OCI-LY3 (cell line): ENCODE data around the gene CRIP3.
"Not testable (repeated sequence)": the region's sequence is repeated elsewhere in the genome, so short reads cannot be mapped to it uniquely, and the experiment has no call there.

Experiments
- EZH2phosphoT487 ChIP-seq: fragments of 200-600 bp; shearing (Covaris generic); IDR thresholded peaks from 2 replicates; pipeline ENCODE4 v1.6.1; 2018; ENCODE audit warnings: antibody characterized with exemption, mixed run types, low read depth
- TF ChIP-seq, protein P1 (sequence below): fragments of 200-600, 300-600 bp; sonication (generic); IDR thresholded peaks from 2 replicates; pipeline ENCODE4 v1.5.1; 2014; ENCODE audit warnings: antibody characterized with exemption, low read length, low read depth

GRCh38 chr6:43303006-43303405, 5.6 kb downstream of the CRIP3 start:
- TF ChIP-seq, protein P1, sequence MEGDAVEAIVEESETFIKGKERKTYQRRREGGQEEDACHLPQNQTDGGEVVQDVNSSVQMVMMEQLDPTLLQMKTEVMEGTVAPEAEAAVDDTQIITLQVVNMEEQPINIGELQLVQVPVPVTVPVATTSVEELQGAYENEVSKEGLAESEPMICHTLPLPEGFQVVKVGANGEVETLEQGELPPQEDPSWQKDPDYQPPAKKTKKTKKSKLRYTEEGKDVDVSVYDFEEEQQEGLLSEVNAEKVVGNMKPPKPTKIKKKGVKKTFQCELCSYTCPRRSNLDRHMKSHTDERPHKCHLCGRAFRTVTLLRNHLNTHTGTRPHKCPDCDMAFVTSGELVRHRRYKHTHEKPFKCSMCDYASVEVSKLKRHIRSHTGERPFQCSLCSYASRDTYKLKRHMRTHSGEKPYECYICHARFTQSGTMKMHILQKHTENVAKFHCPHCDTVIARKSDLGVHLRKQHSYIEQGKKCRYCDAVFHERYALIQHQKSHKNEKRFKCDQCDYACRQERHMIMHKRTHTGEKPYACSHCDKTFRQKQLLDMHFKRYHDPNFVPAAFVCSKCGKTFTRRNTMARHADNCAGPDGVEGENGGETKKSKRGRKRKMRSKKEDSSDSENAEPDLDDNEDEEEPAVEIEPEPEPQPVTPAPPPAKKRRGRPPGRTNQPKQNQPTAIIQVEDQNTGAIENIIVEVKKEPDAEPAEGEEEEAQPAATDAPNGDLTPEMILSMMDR: not testable (repeated sequence)
- TF ChIP-seq EZH2phosphoT487: not testable (repeated sequence)
